GM18502 (cell line): ENCODE results near the gene SZRD1.
A peak's percentile ranks its signal among the peaks of the same experiment; 100 is the strongest.

ENCODE experiments used
- ATAC-seq: cut with Tn5 transposase; IDR thresholded peaks from one replicate; pipeline ENCODE4 v1.9.1; 2021; ENCODE audit warnings: mild to moderate bottlenecking; ENCODE audit not compliant: unreplicated experiment, poor library complexity

SZRD1 gene

DNA sequence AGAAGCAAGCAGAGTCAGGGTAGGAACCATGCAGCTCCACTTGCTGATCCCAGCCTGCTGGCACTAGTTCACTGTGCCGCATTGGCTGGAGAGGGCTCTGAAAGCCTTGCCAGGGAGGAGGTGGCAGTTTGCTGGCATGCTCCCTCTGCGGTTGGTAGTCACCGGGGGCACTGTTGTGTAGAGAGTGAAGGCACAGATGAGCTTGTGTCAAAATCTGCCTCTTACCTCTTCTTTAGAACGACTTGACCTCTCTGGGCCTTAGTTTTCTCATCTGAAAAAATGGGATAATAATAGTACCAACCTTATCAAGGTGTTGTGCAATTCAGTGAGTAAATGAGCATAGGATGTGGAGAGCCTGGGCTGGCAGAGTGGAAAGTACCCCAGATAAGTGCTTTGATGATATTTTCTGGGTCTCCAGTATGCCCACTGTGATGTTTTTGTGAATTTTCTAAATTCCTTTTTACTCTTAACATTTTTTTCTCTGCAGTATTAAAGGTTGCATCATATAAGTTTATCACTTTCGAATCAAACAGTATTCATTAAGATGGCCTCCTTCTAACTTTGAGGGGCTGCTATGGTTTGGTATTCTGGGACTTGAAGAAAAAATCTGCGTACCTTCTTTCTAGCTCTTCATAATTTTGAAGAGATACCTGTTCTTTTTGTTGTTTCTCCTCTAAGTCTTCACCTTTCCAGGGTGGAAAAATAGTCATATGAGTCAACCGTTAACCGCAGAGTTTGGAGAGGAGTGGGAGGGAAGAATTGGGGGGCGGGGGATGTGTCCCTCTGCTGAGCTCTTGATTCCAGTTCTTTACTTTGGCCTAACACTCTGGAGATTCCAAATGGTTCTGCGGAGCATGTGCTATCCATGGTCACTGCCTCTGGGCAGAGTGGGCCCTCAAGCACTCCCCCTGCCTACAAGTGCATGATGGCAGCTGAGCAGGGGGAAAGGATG is 26.8 kb downstream of the SZRD1 start:
- ATAC-seq, result no peak

DNA sequence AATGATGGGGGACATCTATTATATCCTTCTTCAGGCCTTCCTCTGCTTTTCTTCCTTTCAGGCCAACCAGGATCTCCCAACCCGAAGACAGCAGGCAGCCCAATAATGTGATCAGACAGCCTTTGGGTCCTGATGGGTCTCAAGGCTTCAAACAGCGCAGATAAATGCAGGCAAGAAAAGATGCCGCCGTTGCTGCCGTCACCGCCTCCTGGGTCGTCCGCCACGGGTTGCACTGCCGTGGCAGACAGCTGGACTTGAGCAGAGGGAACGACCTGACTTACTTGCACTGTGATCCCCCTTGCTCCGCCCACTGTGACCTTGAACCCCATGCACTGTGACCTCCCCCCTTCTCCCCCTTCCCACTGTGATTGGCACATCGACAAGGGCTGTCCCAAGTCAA is 27.9 kb downstream of the SZRD1 start:
- ATAC-seq, result no peak

DNA sequence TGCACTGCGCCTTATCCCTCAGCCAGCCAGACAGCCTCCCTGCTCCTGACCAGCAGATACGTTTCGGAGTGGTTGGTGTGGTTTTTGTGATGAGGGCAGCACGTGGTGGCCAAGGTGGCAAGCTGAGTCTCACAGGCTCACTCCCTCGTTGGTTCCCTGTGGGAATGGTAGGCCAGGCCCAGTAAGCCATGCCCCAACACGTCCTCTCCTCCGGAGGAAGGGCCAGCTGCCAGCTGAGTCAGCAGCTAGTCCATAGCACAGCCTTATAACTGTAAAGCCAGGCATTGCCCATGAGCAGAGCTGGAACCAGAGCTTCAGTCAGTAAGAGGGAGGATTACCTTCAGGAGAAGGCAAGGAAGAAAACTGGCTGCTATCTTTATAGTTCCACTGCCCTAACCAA is 29.5 kb downstream of the SZRD1 start:
- ATAC-seq, result no peak

- no peak for ATAC-seq
These were observed 30.1 kb downstream of the SZRD1 start for GRCh38 chr1:16397120-16397519.

GRCh38 chr1:16398371-16398953 is 31.4 kb downstream of the SZRD1 start:
- ATAC-seq, result no peak

DNA sequence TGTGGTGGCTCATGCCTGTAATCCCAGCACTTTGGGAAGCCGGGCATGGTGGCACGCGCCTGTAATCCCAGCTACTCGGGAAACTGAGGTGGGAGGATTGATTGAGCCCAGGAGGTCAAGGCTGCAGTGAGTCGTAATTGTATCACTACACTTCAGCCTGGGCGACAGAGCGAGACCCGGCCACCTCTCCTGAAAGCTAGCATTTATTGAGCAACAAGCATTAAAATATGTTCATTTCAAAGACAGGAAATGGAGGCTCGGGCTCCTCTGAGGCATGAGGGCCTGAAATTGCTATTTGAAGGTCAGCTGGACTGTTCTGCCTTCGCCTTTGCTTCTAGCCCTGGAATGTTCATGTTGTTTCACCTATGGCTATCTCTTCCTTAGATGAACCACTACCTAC is 35.7 kb downstream of the SZRD1 start:
- ATAC-seq, result no peak

GRCh38 chr1:16405441-16405840 is 38.4 kb downstream of the SZRD1 start:
- ATAC-seq, result no peak

DNA sequence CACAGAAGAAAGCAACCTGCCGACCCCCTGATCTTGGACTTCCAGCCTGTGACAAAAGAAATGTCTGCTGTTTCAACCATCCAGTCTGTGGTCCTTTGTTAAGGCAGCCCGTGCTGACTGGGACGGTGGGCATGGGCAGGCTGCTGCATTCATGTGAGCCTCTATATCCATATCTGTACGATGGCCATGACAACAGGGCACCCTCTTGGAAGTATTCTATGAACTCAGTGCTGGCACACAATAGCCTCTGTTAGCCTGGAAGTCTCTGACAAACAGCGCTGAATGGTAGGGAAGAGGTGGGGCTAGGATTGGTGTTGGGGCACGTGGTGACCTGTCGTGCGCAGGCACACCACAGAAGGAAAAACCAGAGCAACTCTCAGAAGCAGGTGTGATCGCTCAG is 39.8 kb downstream of the SZRD1 start:
- no peak for ATAC-seq

GRCh38 chr1:16409536-16410152 is 42.6 kb downstream of the SZRD1 start:
- no peak for ATAC-seq

DNA sequence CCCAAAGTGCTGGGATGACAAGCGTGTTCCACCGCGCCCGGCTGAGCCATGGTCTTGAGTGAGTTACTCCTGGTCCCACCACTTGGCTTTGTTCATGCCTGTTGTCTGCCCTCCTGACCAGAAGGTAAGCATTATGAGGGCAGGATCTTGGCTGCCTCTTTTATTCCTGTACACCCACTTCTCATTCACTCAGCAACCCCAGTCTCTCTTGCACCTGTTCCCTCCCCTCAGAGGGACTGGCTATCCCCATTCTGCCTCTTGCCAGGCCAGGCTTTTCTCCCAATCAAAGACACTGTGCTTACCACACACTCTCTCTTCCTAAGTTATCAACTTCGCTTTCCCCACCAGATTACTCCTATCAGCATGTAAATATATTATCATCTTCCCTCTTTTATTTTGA is 43.8 kb downstream of the SZRD1 start:
- ATAC-seq, result no peak

DNA sequence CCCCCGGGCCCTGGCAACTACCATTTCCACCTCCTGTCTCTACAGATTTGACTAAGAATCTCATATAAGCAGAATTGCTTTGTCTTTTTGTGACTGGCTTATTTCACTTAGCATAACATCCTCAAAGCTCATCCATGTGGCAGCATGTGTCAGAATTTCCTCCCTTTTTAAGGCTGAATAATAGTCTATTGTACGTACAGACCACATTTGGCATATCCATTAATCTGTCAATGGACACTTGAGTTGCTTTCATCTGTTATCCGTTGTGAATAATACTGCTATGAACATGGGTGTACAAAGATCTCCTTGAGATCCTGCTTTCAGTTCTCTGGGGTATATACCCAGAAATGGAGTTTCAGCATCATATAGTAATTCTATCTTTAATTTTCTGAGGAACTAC is 46.1 kb downstream of the SZRD1 start:
- ATAC-seq, result no peak

GRCh38 chr1:16418823-16419425 is 51.9 kb downstream of the SZRD1 start:
- ATAC-seq, result no peak

- peak; percentile 73 for ATAC-seq
These were observed 53.5 kb downstream of the SZRD1 start for GRCh38 chr1:16420424-16421118.

DNA sequence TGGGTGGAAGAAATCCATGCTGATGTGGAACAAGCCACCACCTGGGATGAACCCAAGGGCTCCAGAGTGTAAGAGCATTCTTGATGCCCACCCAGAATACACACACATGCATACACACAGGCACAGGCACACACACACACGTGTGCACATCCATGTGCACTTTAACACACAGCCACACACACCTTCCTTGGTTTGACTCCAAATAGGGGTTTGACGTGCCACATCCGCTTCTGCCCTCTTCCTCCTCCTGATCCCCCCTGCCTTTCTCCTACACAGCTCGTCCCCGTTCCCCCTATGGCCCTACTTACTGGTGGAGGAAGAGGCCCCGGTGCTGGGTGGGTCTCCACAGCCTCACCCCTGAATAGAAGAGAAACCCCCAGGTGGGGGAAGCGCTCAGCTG is 54.2 kb downstream of the SZRD1 start:
- ATAC-seq, result no peak

DNA sequence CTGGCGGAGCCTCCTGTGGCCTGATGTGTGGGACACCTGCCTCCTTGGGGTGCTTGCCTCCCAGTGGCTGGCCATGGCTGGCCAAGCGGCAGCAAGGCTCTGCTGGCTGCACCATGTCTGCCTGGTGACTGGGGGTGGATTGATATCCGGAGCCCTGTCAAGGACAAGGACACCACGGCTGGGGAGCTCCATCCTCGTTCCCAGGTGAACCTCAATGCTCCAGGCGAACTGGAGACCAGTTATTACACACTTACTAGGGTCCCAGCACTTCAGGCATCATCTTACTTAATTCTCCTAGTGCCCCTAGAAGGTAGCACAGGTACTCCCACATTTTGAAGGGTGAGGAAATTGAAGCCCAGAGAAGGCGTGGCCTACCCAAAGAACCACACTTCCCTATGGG is 55.0 kb downstream of the SZRD1 start:
- ATAC-seq, result no peak

DNA sequence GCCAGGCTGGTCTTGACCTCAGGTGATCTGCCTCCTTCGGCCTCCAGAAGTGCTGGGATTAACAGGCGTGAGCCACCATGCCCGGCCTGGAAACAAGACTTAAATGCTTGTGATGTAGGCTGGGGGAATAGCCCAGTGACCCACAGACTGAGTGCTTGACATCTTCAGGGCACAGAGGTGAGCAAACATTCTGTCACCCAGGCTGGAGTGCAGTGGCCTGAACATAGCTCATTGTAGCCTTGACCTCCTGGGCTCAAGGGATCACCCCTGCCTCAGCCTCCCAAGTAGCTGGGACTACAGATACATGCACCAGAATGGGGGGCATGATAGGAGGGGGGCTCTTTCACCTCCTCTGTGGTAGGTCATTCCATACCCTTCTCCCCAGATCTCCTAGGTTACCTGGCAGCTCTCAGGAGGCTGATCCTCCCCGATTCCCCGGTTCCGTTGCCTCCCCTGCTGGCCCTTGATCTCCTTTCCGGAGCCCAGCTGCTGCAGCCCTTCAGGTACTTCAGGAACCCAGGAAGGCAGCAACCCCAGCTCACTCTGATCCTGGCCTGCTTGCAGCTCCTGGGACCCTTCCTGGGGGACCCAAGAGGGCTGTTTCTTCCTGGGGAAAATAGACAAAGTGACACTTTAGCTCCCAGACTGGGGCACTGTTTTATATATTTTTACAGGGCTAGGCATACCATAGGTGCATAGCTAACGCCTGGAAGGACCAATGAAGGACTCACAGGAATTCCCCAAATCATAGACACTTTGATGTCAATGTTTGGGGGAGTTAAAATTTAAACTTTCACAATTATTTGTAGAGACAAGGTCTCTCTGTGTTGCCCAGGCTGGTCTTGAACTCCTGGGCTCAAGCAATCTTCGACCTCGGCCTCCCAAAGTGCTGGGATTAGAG is 58.3 kb downstream of the SZRD1 start:
- no peak for ATAC-seq

- no peak for ATAC-seq
These were observed 63.6 kb downstream of the SZRD1 start for GRCh38 chr1:16430606-16431005.

DNA sequence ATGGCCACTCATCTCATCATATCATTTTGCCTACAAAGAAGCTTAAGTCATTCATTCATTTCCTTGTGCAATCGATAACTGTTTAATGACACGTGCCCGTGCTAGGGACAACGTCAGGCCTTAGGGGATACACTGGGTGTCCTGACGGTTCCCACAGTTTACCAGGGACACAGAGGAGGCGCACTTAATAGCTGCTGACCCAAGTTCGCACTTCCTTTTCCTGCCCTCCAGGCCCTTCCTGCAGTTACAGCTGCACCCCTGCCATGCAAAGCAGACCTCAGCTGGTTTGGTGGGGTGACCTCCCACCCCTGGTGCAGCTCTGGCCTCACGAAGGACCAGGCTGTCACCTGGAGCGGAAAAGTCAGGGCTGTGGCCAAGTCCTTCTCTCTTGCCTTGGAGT is 66.0 kb downstream of the SZRD1 start:
- ATAC-seq, result no peak

GRCh38 chr1:16434007-16434406 is 67.0 kb downstream of the SZRD1 start:
- no peak for ATAC-seq
